HepG2 (cell line): ENCODE results near the gene COLGALT1. TPM values are rescaled to one million over a fixed set of nuclear protein-coding genes. Genes with fewer than 3 reads are reported as not detected.

Source experiments
- CREM ChIP-seq, 2 experiments: sonication (generic) in 1 of 2; formaldehyde crosslinking in 1 of 2; IDR thresholded peaks; 2 replicates each; pipeline versions ENCODE4 v1.4.0 to v1.6.1; 2016 to 2020; ENCODE audit warnings: antibody characterized with exemption in 1 of 2, mild to moderate bottlenecking in 1 of 2, missing genetic modification reagents in 1 of 2
- E2F2 ChIP-seq: sonication (generic); formaldehyde crosslinking; IDR thresholded peaks from 2 replicates; pipeline ENCODE4 v1.4.0; 2020; ENCODE audit warnings: missing genetic modification reagents, borderline replicate concordance
- NRL ChIP-seq: sonication (generic); formaldehyde crosslinking; IDR thresholded peaks from 2 replicates; pipeline ENCODE4 v1.5.0; 2020; ENCODE audit warnings: missing genetic modification reagents, mild to moderate bottlenecking, moderate library complexity, borderline replicate concordance
- RFXANK ChIP-seq: IDR thresholded peaks from 2 replicates; pipeline ENCODE4 v1.6.1; 2016
- SOX13 ChIP-seq, 3 experiments: fragments of 450-650 bp in 1 of 3; sonication (generic) in 1 of 3; formaldehyde crosslinking in 1 of 3; IDR thresholded peaks in 2 of 3; conservative IDR thresholded peaks in 1 of 3; 2 replicates each; pipeline versions ENCODE4 v1.5.0 to v1.6.1; 2016 to 2020; ENCODE audit warnings: antibody characterized with exemption in 1 of 3, mild to moderate bottlenecking in 1 of 3, missing compliant biosample characterization in 1 of 3, missing genetic modification reagents in 1 of 3, moderate library complexity in 1 of 3
- SP2 ChIP-seq: sonication (generic); formaldehyde crosslinking; IDR thresholded peaks from 2 replicates; pipeline ENCODE4 v1.5.1; 2020; ENCODE audit warnings: mild to moderate bottlenecking, missing genetic modification reagents
- SRSF9 ChIP-seq: fragments of 200-400 bp; formaldehyde crosslinking; IDR thresholded peaks from 2 replicates; pipeline ENCODE4 v1.6.1; 2018; ENCODE audit warnings: borderline replicate concordance, mild to moderate bottlenecking, low read depth, low read length; ENCODE audit not compliant: insufficient read depth, poor library complexity, severe bottlenecking
- ZBTB21 ChIP-seq: sonication (generic); formaldehyde crosslinking; IDR thresholded peaks from 2 replicates; pipeline ENCODE4 v1.4.0; 2020; ENCODE audit warnings: missing genetic modification reagents
- ZBTB37 ChIP-seq: sonication (generic); formaldehyde crosslinking; IDR thresholded peaks from 2 replicates; pipeline ENCODE4 v1.4.0; 2020; ENCODE audit warnings: mild to moderate bottlenecking, missing genetic modification reagents
- ZIK1 ChIP-seq: sonication (generic); formaldehyde crosslinking; IDR thresholded peaks from 2 replicates; pipeline ENCODE4 v1.5.0; 2020; ENCODE audit warnings: mild to moderate bottlenecking, low read depth, missing genetic modification reagents, borderline replicate concordance
- ZNF333 ChIP-seq: sonication (generic); formaldehyde crosslinking; IDR thresholded peaks from 2 replicates; pipeline ENCODE4 v1.4.0; 2020; ENCODE audit warnings: mild to moderate bottlenecking, missing genetic modification reagents, borderline replicate concordance
- ZNF407 ChIP-seq: sonication (generic); formaldehyde crosslinking; IDR thresholded peaks from one replicate; pipeline ENCODE4 v1.5.1; 2020; ENCODE audit warnings: mild to moderate bottlenecking, missing genetic modification reagents; ENCODE audit errors: not compliant biosample characterization
- ZNF597 ChIP-seq: sonication (generic); formaldehyde crosslinking; IDR thresholded peaks from 2 replicates; pipeline ENCODE4 v1.5.0; 2020; ENCODE audit warnings: missing genetic modification reagents
- ZNF749 ChIP-seq: sonication (generic); formaldehyde crosslinking; IDR thresholded peaks from 2 replicates; pipeline ENCODE4 v1.8.0; 2022; ENCODE audit warnings: mild to moderate bottlenecking, missing genetic modification reagents, moderate library complexity, borderline replicate concordance
- polyA plus RNA-seq, 8 experiments: library from polyadenylated mRNA; depleted of rRNA in 3 of 8; stranded (reverse) in 7 of 8; unstranded in 1 of 8; fragments of >200 nt; fragmentation: Illumina TruSeq in 4 of 8; extraction: Trizol in 4 of 8; gene quantifications; 2 replicates each; pipeline versions ENCODE4 v1.2.1 to v1.2.3, GENCODE V29; 2011 to 2016; ENCODE audit warnings: low read depth in 4 of 8, missing spikeins in 1 of 8, mixed read lengths in 1 of 8; ENCODE audit not compliant: insufficient read depth in 1 of 8
- total RNA-seq, 5 experiments: library from RNA; depleted of rRNA; stranded (reverse); fragments of >200 nt; fragmentation: Illumina TruSeq; extraction: Trizol; gene quantifications; 2 replicates each; pipeline ENCODE4 v1.2.3, GENCODE V29; 2016; ENCODE audit warnings: low read depth in 1 of 5

The COLGALT1 gene
- total and polyA plus RNA-seq, 2 of the 13 experiments (the other 11 are each of a cell fraction or from before 2014, with no cell fraction given): 58.0 to 211 TPM

- TF ChIP-seq ZNF333: no peak
- no peak for TF ChIP-seq CREM (IDR thresholded peaks at IDR 0.05)
- TF ChIP-seq CREM (CRISPR knock-in tag; IDR thresholded peaks at IDR 0.05): no peak
- no peak for TF ChIP-seq SRSF9
- TF ChIP-seq ZNF597 (CRISPR knock-in tag): no peak
- no peak; the same call in 1 of the 2 replicates for TF ChIP-seq NRL (CRISPR knock-in tag)
- TF ChIP-seq SP2 (CRISPR knock-in tag): no peak
- no peak for TF ChIP-seq ZNF749
- no peak for TF ChIP-seq RFXANK
- no peak; the same call in 1 of the 2 replicates for TF ChIP-seq ZIK1 (CRISPR knock-in tag)
- no peak for TF ChIP-seq ZBTB21 (CRISPR knock-in tag)
- TF ChIP-seq ZBTB37 (CRISPR knock-in tag): no peak
- no peak for TF ChIP-seq SOX13 (IDR thresholded peaks at IDR 0.05)
- TF ChIP-seq SOX13 (CRISPR knock-in tag; conservative IDR thresholded peaks at IDR 0.05 in 1 of 2, IDR thresholded peaks at IDR 0.05 in 1 of 2): no peak
- TF ChIP-seq E2F2: no peak
- TF ChIP-seq ZNF407 (CRISPR knock-in tag): peak; percentile 49
These were observed 722 bp downstream of the COLGALT1 start (continued) for GRCh38 chr19:17555929-17556813.
